GM18870 (cell line): Measurements from ENCODE around the gene PPP1R14C.

Source experiments
- ATAC-seq: cut with Tn5 transposase; IDR thresholded peaks from one replicate; pipeline ENCODE4 v1.9.1; 2021; ENCODE audit warnings: moderate library complexity; ENCODE audit not compliant: unreplicated experiment

PPP1R14C gene, protein sequence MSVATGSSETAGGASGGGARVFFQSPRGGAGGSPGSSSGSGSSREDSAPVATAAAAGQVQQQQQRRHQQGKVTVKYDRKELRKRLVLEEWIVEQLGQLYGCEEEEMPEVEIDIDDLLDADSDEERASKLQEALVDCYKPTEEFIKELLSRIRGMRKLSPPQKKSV

GRCh38 chr6:150142670-150143515, at the start of gene PPP1R14C:
TSS of gene PPP1R14C (plus strand) at chr6:150143044. CDS start at chr6:150143193, 149 bp downstream.
- ATAC-seq = no peak

DNA sequence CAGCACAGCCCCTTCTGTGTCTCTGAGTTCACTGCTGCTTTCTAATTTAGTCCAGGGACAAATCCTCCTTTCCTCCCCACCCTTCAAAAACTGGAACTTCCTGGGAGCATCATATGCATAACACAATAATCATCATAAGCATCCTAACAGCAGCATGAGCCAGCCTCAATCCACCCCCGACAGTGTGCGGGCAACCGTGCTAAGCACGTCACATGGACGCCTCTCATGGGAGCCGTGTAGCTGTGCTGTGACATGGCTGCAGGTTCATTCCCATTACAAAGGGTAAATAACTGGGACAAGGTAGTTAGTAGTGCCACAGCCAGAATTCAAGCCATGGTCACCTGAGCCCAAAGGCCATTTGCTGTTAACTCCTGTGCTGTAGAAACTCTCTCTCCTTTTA, 49.4 kb upstream of the PPP1R14C start:
- no peak for ATAC-seq

- no peak for ATAC-seq
Measured at GRCh38 chr6:150098155-150098554, 44.7 kb upstream of the PPP1R14C start.

GRCh38 chr6:150099546-150099945, 43.3 kb upstream of the PPP1R14C start:
- no peak for ATAC-seq

DNA sequence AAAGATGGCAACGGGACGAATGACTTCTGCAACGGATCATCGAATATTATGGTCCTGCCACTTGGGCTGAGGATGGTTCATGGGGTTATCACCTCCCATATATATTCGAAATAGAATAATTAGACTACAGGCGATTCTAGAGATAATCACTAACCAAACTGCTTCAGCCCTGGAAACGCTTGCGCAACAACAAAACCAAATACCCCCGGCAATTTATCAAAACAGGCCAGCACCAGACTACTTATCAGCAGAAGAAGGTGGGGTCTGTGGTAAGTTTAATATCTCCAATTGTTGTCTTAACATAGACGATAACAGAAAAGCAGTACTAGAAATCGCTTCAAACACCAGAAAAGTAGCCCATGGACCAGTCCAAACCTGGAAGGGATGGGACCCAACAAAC, 42.9 kb upstream of the PPP1R14C start:
- no peak for ATAC-seq

DNA sequence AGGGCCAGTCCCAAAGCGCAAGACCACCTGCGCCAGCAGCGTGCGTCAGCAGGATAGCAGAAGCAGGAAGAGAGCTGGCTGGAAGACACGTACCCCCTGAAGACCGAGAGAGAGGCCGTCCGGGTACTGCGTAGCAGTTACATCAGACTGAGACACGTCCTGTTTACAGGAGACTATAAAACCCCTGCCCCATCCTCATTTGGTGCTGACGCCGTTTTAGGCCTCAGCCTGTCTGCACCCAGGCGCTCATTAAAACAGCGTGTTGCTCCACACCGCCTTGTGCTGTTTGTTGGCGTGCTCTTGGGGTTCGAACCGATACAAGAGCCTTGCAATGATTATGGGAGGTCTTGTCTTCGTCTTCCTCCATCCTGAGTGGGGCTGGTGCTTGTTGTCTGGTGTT, 42.1 kb upstream of the PPP1R14C start:
- ATAC-seq = no peak

- ATAC-seq = no peak
Measured at GRCh38 chr6:150102750-150103270, 40.0 kb upstream of the PPP1R14C start.

DNA sequence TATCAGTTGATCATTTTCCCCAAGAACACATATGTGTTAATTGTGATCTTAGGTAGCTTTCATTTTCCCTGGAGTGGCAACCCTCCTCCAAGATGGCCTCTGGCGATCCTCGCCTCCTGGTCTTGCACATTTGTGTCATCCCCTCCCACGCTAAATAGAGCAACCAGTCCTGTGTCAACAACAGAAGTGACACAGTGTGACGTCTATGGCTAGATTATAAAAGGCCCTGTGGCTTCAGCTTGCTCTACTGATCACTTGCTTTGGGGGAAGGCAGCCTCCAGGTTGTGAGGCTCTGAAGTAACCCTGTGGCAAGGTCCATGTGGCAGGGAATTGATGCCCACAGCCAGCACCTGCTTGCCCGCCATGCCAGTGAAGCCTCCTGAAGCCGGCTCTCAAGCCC, 30.6 kb upstream of the PPP1R14C start:
- ATAC-seq = no peak

DNA sequence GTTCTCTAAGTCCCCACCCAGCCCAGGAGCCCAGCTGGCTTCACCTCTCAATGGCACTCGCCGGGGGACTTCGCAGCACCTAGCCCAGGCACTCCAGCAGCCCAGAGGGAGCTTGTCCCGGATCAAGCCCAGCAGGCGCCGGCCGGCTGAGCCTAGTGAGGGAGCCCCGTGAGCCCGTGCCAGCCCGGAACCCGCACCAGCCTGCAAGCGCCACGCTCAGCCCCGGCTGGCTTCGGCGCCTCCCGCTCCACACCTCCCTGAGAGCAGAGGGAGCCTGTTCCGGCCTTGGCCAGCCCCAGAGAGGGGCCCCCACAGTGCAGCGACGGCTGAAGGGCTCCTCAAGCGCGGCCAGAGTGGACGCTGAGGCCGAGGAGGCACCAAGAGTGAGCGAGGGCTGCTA, 27.1 kb upstream of the PPP1R14C start:
- ATAC-seq = no peak

DNA sequence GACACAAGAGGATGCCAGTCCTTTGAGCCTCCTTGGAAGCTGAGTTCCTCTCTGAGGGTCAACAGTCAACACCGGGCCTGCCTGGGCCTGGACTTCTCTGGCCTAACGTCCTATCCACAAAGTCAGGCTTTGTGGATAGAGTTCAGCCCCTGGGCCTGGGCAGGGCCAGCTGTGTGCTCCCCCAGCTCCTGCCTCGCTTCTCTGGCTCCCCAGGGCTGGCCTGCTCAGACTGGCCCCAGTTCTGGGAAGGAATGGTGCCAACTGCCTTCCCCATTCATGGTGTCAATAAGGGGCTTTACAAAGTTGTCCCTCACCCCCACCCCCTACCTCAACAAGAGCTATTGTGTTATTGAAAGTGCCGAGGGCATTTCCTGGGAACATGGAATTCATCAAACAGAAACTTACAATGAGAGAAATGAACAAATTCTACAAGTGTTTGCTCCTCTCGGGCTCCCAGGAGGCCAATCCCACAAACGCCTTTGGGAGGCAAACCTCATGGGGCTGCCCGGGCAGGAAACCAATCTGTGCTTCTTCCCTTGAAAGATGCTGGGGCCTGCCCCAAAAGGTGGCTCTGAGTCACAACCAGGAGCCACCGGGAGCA, 26.5 kb upstream of the PPP1R14C start:
- no peak for ATAC-seq

GRCh38 chr6:150118203-150118602, 24.6 kb upstream of the PPP1R14C start:
- no peak for ATAC-seq

- ATAC-seq = no peak
Measured at GRCh38 chr6:150118627-150119026, 24.2 kb upstream of the PPP1R14C start.

DNA sequence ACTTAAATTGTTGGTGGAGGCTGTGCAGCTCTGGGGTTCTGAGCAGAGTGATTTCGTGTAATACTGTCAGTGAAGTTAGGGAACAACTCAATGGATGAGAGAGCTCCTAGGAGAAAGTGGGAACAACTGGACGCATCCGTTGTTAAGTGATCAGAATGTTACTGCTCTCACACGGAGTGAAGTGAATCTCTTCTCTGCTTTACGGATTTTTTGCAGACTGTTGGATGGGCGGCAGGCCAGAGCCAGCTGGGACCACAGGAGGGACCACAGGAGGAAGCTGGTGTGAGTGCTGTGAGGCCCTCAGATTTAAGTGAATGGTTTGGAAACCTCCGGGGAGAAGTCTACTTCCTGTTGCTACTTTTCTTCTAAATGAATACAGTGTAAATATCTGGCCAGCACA, 23.7 kb upstream of the PPP1R14C start:
- no peak for ATAC-seq

- no peak for ATAC-seq
Measured at GRCh38 chr6:150123645-150124044, 19.2 kb upstream of the PPP1R14C start.

- ATAC-seq = no peak
Measured at GRCh38 chr6:150124235-150124634, 18.6 kb upstream of the PPP1R14C start.

DNA sequence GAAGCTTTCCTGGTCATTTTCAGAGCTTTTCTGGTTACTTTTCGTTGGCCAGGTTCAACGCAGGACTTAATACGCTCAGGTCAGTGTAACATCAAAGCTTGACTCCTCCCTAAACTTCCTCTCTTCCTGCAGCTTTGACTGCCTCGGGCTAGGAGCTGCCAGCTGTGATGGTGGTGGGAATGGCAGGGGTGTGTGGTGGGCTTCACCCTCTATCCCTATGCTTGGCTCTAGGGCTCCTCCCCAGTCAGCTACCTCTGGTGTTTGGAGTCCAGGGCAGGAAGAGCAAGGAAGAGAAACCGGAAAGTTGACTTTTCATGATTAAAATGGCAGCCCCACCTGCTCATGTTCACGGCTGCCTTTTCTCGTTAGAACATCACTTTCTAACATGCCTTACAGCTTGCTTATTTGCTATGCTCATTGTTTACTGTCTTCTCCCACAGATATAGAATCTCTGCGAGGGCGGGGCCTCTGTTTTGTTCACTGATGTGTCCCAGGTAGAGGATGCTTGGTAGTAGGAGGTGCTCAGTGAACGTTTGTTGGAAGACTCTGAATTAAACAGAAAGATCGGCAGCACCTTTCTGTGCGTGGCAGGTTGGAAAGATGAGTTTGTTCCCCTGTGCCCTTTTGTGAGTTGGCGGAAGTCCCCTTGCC, 16.1 kb upstream of the PPP1R14C start:
- ATAC-seq = no peak

GRCh38 chr6:150128425-150128824, 14.4 kb upstream of the PPP1R14C start:
- ATAC-seq = no peak

- no peak for ATAC-seq
Measured at GRCh38 chr6:150129616-150130505, 13.0 kb upstream of the PPP1R14C start.

GRCh38 chr6:150133686-150134085, 9.2 kb upstream of the PPP1R14C start:
- ATAC-seq = no peak

DNA sequence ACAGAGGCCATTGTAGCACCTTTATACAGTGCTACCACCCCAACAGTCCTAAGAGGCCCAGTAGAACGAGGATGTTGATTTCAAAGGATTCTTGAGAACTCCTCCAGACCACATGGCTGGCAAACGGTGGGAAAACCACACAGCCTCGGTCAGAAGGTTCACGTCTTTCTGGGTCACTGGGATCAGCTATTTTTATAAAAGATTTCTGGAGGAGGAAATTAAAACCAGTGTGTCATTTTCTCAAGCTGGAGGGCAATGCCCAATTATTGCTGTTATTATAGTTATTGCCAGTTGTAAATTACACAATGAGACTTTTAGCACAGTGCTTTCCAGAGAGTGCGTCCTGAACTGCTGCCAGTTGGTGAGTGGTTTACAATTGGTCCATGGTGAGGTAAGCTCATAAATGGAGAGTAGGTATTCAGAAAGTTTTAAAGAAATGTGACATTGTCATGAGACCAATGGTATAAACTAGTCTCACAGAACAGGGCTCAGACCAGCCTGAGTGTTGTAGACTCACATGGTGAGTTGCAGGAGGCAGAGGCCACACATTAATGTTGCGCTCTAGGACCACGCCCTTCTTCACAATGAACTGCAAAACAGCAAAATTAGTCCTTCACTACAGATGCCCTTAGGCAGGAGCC, 8.4 kb upstream of the PPP1R14C start:
- no peak for ATAC-seq
